Mesenchymal stem cell (in vitro differentiated cells and primary cell): ENCODE measurements around the gene DAD1.

Experiments used
- DNase-seq: peaks from one replicate; pipeline ENCODE4 v3.0.0-alpha.2; 2013
- H2AFZ ChIP-seq: one replicate; pipeline ENCODE4 v1.6.1; 2013; ENCODE audit warnings: low read depth, mild to moderate bottlenecking, control low read depth, inconsistent platforms, low read length, moderate library complexity
- H2AK5ac ChIP-seq: 2 replicates; pipeline ENCODE4 v1.6.1; 2013; ENCODE audit warnings: low read length, moderate library complexity, mild to moderate bottlenecking, inconsistent platforms; ENCODE audit not compliant: severe bottlenecking
- H2BK120ac ChIP-seq: one replicate; pipeline ENCODE4 v1.6.1; 2013; ENCODE audit warnings: low read depth, mild to moderate bottlenecking, inconsistent platforms, low read length, moderate library complexity
- H2BK12ac ChIP-seq, 2 experiments: one replicate each; pipeline ENCODE4 v1.6.1; 2013; ENCODE audit warnings: inconsistent platforms in 2 of 2, low read length in 2 of 2, mild to moderate bottlenecking in 2 of 2, moderate library complexity in 2 of 2, control low read depth in 1 of 2
- H2BK15ac ChIP-seq: one replicate; pipeline ENCODE4 v1.6.1; 2013; ENCODE audit warnings: mild to moderate bottlenecking, low read depth, inconsistent platforms; ENCODE audit not compliant: poor library complexity, severe bottlenecking
- H2BK5ac ChIP-seq: 2 replicates; pipeline ENCODE4 v1.6.1; 2013; ENCODE audit warnings: low read depth, mild to moderate bottlenecking, low read length, control low read depth, inconsistent platforms; ENCODE audit not compliant: poor library complexity, severe bottlenecking
- H3K14ac ChIP-seq, 2 experiments: one replicate each; pipeline ENCODE4 v1.6.1; 2013; ENCODE audit warnings: inconsistent platforms in 2 of 2, low read length in 2 of 2, control low read depth in 1 of 2, mild to moderate bottlenecking in 1 of 2, moderate library complexity in 1 of 2
- H3K18ac ChIP-seq, 2 experiments: one replicate each; pipeline ENCODE4 v1.6.1; 2013; ENCODE audit warnings: inconsistent platforms in 2 of 2, low read length in 2 of 2, control low read depth in 1 of 2, low read depth in 1 of 2, mild to moderate bottlenecking in 1 of 2
- H3K23ac ChIP-seq, 2 experiments: one replicate each; pipeline ENCODE4 v1.6.1; 2013; ENCODE audit warnings: inconsistent platforms in 2 of 2, low read length in 2 of 2, mild to moderate bottlenecking in 2 of 2, moderate library complexity in 2 of 2, control low read depth in 1 of 2
- H3K27ac ChIP-seq: 2 replicates; pipeline ENCODE4 v1.5.1; 2013; ENCODE audit warnings: mild to moderate bottlenecking, moderate library complexity, low read length, control low read depth, inconsistent platforms; ENCODE audit not compliant: poor library complexity, severe bottlenecking
- H3K27me3 ChIP-seq, 2 experiments: 2 replicates each; pipeline versions ENCODE4 v1.6.1 to v1.7.0; 2013; ENCODE audit warnings: low read length in 2 of 2, mild to moderate bottlenecking in 2 of 2, moderate library complexity in 2 of 2, control low read depth in 1 of 2, inconsistent platforms in 1 of 2; ENCODE audit not compliant: control insufficient read depth in 1 of 2, insufficient read depth in 1 of 2
- H3K36me3 ChIP-seq, 2 experiments: 2 replicates each; pipeline versions ENCODE4 v1.6.1 to v1.7.0; 2013; ENCODE audit warnings: low read length in 2 of 2, control low read depth in 1 of 2, inconsistent platforms in 1 of 2, low read depth in 1 of 2, mild to moderate bottlenecking in 1 of 2; ENCODE audit not compliant: insufficient read depth in 2 of 2, control insufficient read depth in 1 of 2
- H3K4ac ChIP-seq, 2 experiments: one replicate each; pipeline ENCODE4 v1.6.1; 2013; ENCODE audit warnings: inconsistent platforms in 2 of 2, low read length in 2 of 2, mild to moderate bottlenecking in 2 of 2, moderate library complexity in 2 of 2, control low read depth in 1 of 2, low read depth in 1 of 2
- H3K4me1 ChIP-seq: 2 replicates; pipeline ENCODE4 v1.6.1; 2013; ENCODE audit warnings: low read depth, low read length, control low read depth; ENCODE audit not compliant: control insufficient read depth, insufficient read depth
- H3K4me2 ChIP-seq: 2 replicates; pipeline ENCODE4 v1.6.1; 2013; ENCODE audit warnings: low read length, mild to moderate bottlenecking, inconsistent platforms; ENCODE audit not compliant: poor library complexity, severe bottlenecking
- H3K4me3 ChIP-seq, 2 experiments: 2 replicates each; pipeline versions ENCODE4 v1.5.1 to v1.7.0; 2013; ENCODE audit warnings: low read length in 2 of 2, mild to moderate bottlenecking in 2 of 2, control low read depth in 1 of 2, low read depth in 1 of 2; ENCODE audit not compliant: insufficient read depth in 1 of 2
- H3K79me1 ChIP-seq: replicated peaks from 2 replicates; pipeline ENCODE4 v1.6.1; 2013; ENCODE audit warnings: mild to moderate bottlenecking, control low read depth, low read length, inconsistent platforms; ENCODE audit not compliant: poor library complexity, severe bottlenecking
- H3K9ac ChIP-seq: 2 replicates; pipeline ENCODE4 v1.7.0; 2013; ENCODE audit warnings: mild to moderate bottlenecking, low read length, moderate library complexity
- H3K9me3 ChIP-seq: 2 replicates; pipeline ENCODE4 v1.7.0; 2013; ENCODE audit warnings: mild to moderate bottlenecking, low read length; ENCODE audit not compliant: control insufficient read depth
- H4K8ac ChIP-seq: one replicate; pipeline ENCODE4 v1.6.1; 2013; ENCODE audit warnings: inconsistent platforms, mild to moderate bottlenecking, low read length, moderate library complexity
- H4K91ac ChIP-seq: one replicate; pipeline ENCODE4 v1.6.1; 2013; ENCODE audit warnings: mild to moderate bottlenecking, low read length, inconsistent platforms
- WGBS: methylation state at CpG from one replicate; pipeline ENCODE4 v1.1.7; 2013; ENCODE audit warnings: mixed read lengths; 5-methylcytosine and 5-hydroxymethylcytosine counted together

Gene DAD1

DNA sequence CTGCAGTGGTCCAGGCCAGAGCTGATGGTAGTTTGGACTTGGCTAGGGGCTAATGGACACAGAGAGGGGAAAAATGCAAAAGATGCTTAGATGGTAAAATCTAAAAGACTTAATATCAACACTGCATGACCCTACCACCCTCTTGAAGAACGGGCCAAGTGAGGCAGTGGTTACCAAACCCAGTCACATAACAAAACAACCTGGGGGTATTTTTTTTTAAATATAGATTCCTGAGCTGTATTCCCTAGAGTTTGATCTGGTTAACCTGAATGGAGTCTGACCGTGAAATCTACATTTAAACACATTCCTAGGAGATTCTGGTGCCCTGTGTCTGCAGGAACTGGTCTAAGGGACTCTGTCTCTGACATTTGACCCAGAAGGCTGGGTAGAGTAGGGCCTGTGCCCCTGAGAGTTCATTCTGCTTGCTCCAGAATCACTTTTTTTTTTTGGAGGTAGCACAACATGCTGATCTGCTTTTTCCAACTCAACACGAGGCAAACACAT is 24.8 kb upstream of the DAD1 start:
- peaks cover 29 to 42% of the 10 kb centered on the region in 2 experiments for H3K36me3 ChIP-seq
- H3K79me1 ChIP-seq = no peaks in the 10 kb centered on the region
- no peak overlapping the region for H4K8ac ChIP-seq
- WGBS = 3% methylated on average over 1 of the region's 3 CpGs
- peak overlapping the region; percentile 99 for H2AK5ac ChIP-seq
- no peak overlapping the region for H3K23ac ChIP-seq
- H2AFZ ChIP-seq = no peak overlapping the region
- H3K9me3 ChIP-seq = no peaks in the 10 kb centered on the region
- peak overlapping the region; percentile 34 to 75 for H3K4ac ChIP-seq
- peak overlapping the region; percentile 99 for H3K27ac ChIP-seq
- no peak overlapping the region for H3K4me3 ChIP-seq
- no peak overlapping the region for H2BK120ac ChIP-seq
- peak overlapping the region; percentile 89 for H2BK5ac ChIP-seq
- peak overlapping the region; percentile 50 for H3K4me2 ChIP-seq
- peaks cover 11% of the 10 kb centered on the region for H3K4me1 ChIP-seq
- no peak overlapping the region for H3K9ac ChIP-seq
- H2BK15ac ChIP-seq = no peak overlapping the region
- H2BK12ac ChIP-seq = peak overlapping the region in 1 of 2 experiments; percentile 18
- H3K27me3 ChIP-seq = no peaks in the 10 kb centered on the region
- peak overlapping the region; percentile 35 to 75 for H3K18ac ChIP-seq
- no peak for DNase-seq
- peak overlapping the region; percentile 89 for H4K91ac ChIP-seq
- H3K14ac ChIP-seq = no peak overlapping the region

- Histone ChIP-seq H3K9ac (no peak overlapping the region), H3K36me3 (peaks cover 30 to 47% of the 10 kb centered on the region in 2 experiments), H2BK15ac (no peak overlapping the region), H3K4me1 (peaks cover 11% of the 10 kb centered on the region), H3K4me2 (no peak overlapping the region), H2AK5ac (peak overlapping the region; percentile 99), H3K18ac (peak overlapping the region; percentile 35 to 75), H2BK5ac (peak overlapping the region; percentile 89), H4K8ac (no peak overlapping the region), H2AFZ (no peak overlapping the region), H3K79me1 (no peaks in the 10 kb centered on the region), H3K27me3 (no peaks in the 10 kb centered on the region), H3K14ac (no peak overlapping the region), H3K9me3 (no peaks in the 10 kb centered on the region), H3K4me3 (no peak overlapping the region), H3K4ac (peak overlapping the region in 1 of 2 experiments; percentile 75), H3K23ac (no peak overlapping the region), H4K91ac (peak overlapping the region; percentile 89), H2BK120ac (peak overlapping the region; percentile 19), H3K27ac (peak overlapping the region; percentile 99), H2BK12ac (peak overlapping the region in 1 of 2 experiments; percentile 18)
- DNase-seq = peak; percentile 37
- WGBS = 78% methylated on average over 2 of the region's 2 CpGs
These were observed 24.2 kb upstream of the DAD1 start for GRCh38 chr14:22613106-22613695.

- H2BK12ac ChIP-seq = no peak overlapping the region
- no peak overlapping the region for H2BK15ac ChIP-seq
- H3K14ac ChIP-seq = no peak overlapping the region
- H3K23ac ChIP-seq = no peak overlapping the region
- DNase-seq = no peak
- no peak overlapping the region for H3K9ac ChIP-seq
- no peak overlapping the region for H2AFZ ChIP-seq
- no peak overlapping the region for H4K8ac ChIP-seq
- H2BK120ac ChIP-seq = no peak overlapping the region
- no peak overlapping the region for H2BK5ac ChIP-seq
- H3K27me3 ChIP-seq = no peaks in the 10 kb centered on the region
- no peak overlapping the region for H3K4me2 ChIP-seq
- H3K18ac ChIP-seq = no peak overlapping the region
- peaks cover 37 to 69% of the 10 kb centered on the region in 2 experiments for H3K36me3 ChIP-seq
- H3K4me3 ChIP-seq = no peak overlapping the region
- H3K27ac ChIP-seq = no peak overlapping the region
- H4K91ac ChIP-seq = no peak overlapping the region
- 94% methylated on average over 2 of the region's 2 CpGs for WGBS
- no peaks in the 10 kb centered on the region for H3K79me1 ChIP-seq
- H2AK5ac ChIP-seq = no peak overlapping the region
- peaks cover 18% of the 10 kb centered on the region for H3K4me1 ChIP-seq
- no peak overlapping the region for H3K4ac ChIP-seq
- H3K9me3 ChIP-seq = no peaks in the 10 kb centered on the region
These were observed 21.9 kb upstream of the DAD1 start for GRCh38 chr14:22610931-22611330.

GRCh38 chr14:22607291-22607690 is 18.3 kb upstream of the DAD1 start:
- H3K27me3 ChIP-seq = no peaks in the 10 kb centered on the region
- peaks cover 59 to 97% of the 10 kb centered on the region in 2 experiments for H3K36me3 ChIP-seq
- H3K9ac ChIP-seq = no peak overlapping the region
- H3K18ac ChIP-seq = no peak overlapping the region
- H2BK12ac ChIP-seq = peak overlapping the region in 1 of 2 experiments; percentile 11
- peak overlapping the region; percentile 76 for H3K27ac ChIP-seq
- H2AFZ ChIP-seq = no peak overlapping the region
- H3K79me1 ChIP-seq = peaks cover 4% of the 10 kb centered on the region
- no peak overlapping the region for H2BK5ac ChIP-seq
- no peak overlapping the region for H3K4me2 ChIP-seq
- 94% methylated on average over 3 of the region's 3 CpGs for WGBS
- H3K23ac ChIP-seq = no peak overlapping the region
- no peak overlapping the region for H4K91ac ChIP-seq
- H3K4me1 ChIP-seq = peaks cover 12% of the 10 kb centered on the region
- H3K4ac ChIP-seq = no peak overlapping the region
- no peak overlapping the region for H3K4me3 ChIP-seq
- H3K9me3 ChIP-seq = no peaks in the 10 kb centered on the region
- no peak overlapping the region for H3K14ac ChIP-seq
- no peak for DNase-seq
- H2AK5ac ChIP-seq = peak overlapping the region; percentile 57
- H2BK120ac ChIP-seq = no peak overlapping the region
- H4K8ac ChIP-seq = no peak overlapping the region
- no peak overlapping the region for H2BK15ac ChIP-seq
